ENCODE results near the gene CTSD.

GRCh38 chr11:1707751-1708150 is 56.0 kb downstream of the CTSD start:
- TF ChIP-seq, protein P1, sequence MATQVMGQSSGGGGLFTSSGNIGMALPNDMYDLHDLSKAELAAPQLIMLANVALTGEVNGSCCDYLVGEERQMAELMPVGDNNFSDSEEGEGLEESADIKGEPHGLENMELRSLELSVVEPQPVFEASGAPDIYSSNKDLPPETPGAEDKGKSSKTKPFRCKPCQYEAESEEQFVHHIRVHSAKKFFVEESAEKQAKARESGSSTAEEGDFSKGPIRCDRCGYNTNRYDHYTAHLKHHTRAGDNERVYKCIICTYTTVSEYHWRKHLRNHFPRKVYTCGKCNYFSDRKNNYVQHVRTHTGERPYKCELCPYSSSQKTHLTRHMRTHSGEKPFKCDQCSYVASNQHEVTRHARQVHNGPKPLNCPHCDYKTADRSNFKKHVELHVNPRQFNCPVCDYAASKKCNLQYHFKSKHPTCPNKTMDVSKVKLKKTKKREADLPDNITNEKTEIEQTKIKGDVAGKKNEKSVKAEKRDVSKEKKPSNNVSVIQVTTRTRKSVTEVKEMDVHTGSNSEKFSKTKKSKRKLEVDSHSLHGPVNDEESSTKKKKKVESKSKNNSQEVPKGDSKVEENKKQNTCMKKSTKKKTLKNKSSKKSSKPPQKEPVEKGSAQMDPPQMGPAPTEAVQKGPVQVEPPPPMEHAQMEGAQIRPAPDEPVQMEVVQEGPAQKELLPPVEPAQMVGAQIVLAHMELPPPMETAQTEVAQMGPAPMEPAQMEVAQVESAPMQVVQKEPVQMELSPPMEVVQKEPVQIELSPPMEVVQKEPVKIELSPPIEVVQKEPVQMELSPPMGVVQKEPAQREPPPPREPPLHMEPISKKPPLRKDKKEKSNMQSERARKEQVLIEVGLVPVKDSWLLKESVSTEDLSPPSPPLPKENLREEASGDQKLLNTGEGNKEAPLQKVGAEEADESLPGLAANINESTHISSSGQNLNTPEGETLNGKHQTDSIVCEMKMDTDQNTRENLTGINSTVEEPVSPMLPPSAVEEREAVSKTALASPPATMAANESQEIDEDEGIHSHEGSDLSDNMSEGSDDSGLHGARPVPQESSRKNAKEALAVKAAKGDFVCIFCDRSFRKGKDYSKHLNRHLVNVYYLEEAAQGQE (IDR thresholded peaks at IDR 0.05; ENCODE audit: insufficient read depth in 1 of 2, low read depth in 2 of 2, low read length in 2 of 2), result no peak
- TF ChIP-seq SIN3A (IDR thresholded peaks at IDR 0.05; ENCODE audit: borderline replicate concordance, insufficient read depth, low read length) (no peak), POLR2AphosphoS5 (IDR thresholded peaks at IDR 0.05; ENCODE audit: low read depth, low read length) (no peak)

All from PFSK-1 (cell line).